Right renal pelvis (tissue), 4 donors: ENCODE measurements around the gene NTRK2. TPM values are rescaled to one million over a fixed set of nuclear protein-coding genes. Genes with fewer than 3 reads are reported as not detected.
A peak's percentile ranks its signal among the peaks of the same experiment; 100 is the strongest.
"Not testable (repeated sequence)": the region's sequence is repeated elsewhere in the genome, so short reads cannot be mapped to it uniquely, and the experiment has no call there.

ENCODE experiments used
- DNase-seq, 4 donors: peaks; one replicate each; pipeline ENCODE4 v3.0.0-alpha.2; 2013; ENCODE audit warnings: low read depth in 4 of 4, low spot score in 3 of 4, missing footprints in 1 of 4
- polyA plus RNA-seq, 4 donors: library from polyadenylated mRNA; unstranded; fragments of 120-200 nt; gene quantifications; one replicate each; pipeline ENCODE4 v1.2.1, GENCODE V29; 2013; ENCODE audit not compliant: insufficient read length in 4 of 4

Gene NTRK2
- polyA plus RNA-seq, 4 donors: 94.3 to 117 (median 109) TPM

- DNase-seq: peak in 1 of 4 donors; percentile 62
Measured at GRCh38 chr9:85040821-85041465, 371.4 kb downstream of the NTRK2 start.

- no peak for DNase-seq
Measured at GRCh38 chr9:85041466-85042137, 372.1 kb downstream of the NTRK2 start.

- no peak for DNase-seq
Measured at GRCh38 chr9:85042981-85043647, 373.6 kb downstream of the NTRK2 start.

DNA sequence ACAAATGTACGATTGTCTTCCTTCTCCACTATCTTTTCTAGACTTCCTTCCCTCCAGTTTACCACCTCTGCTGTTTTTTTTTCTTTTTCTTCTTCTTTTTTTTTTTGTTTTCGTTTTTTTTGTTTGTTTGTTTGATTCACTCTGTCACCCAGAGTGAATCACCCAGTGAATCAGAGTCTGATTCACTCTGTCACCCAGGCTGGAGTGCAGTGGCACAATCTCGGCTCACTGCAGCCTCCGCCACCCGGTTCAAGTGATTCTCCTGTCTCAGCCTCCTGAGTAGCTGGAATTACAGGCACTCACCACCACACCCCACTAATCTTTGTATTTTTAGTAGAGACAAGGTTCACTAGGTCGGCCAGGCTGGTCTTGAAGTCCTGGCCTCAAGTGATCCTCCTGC is 375.7 kb downstream of the NTRK2 start:
- DNase-seq: no peak

GRCh38 chr9:85046475-85046874 is 376.9 kb downstream of the NTRK2 start:
- DNase-seq: no peak

- DNase-seq: no peak
Measured at GRCh38 chr9:85053206-85053786, 383.8 kb downstream of the NTRK2 start.

GRCh38 chr9:85054017-85054416 is 384.5 kb downstream of the NTRK2 start:
- DNase-seq: no peak

GRCh38 chr9:85055506-85056202 is 386.1 kb downstream of the NTRK2 start:
- DNase-seq: no peak

- no peak for DNase-seq
Measured at GRCh38 chr9:85056203-85056572, 386.7 kb downstream of the NTRK2 start.

DNA sequence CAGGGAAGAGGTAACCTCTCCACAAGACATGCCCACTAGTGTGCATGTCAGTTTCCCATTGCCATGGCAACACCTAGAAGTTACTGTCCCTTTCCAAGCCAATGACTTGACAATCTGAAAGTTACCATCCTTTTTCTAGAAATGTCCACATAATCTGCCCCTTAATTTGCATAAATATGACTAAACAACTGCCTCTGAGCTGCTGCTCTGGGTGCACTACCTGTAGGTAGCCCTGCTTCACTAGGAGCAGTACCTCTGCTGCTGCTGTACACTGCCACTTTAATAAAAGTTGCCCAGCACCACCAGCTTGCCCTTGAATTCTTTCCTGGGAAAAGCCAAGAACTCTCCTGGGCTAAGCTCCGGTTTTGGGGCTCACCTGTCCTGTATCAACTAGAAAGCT is 392.4 kb downstream of the NTRK2 start:
- DNase-seq: no peak

DNA sequence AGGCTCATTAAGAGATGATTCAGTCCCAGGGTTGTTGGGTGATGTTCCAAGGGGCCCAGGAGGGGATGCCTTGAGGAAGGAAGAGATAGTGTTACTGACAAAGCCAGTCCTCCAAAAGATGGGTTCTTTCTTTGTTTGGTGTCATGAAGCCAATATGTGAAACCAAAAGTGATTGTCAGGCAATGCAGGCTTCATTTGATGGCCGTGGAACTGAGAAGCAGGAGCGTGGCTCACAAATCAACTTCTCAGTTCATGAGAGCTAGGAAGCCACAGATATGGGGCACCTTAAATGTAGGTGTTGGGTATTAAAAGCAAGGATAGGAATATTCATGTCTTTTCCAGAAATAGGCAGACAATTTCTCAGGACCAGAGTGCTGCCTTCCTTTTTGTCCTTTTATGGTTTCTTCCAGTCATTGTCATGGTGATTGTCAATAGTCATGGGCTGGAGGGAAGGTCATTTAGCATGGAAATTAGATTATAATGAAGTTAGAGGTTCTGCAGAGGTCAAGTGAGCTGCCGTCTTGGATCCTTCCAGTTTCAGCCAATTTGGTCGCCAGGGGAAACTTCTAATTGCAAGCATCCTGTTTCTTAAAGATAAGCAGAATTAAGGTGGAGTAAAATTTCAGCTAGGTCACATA is 393.0 kb downstream of the NTRK2 start:
- DNase-seq: no peak

DNA sequence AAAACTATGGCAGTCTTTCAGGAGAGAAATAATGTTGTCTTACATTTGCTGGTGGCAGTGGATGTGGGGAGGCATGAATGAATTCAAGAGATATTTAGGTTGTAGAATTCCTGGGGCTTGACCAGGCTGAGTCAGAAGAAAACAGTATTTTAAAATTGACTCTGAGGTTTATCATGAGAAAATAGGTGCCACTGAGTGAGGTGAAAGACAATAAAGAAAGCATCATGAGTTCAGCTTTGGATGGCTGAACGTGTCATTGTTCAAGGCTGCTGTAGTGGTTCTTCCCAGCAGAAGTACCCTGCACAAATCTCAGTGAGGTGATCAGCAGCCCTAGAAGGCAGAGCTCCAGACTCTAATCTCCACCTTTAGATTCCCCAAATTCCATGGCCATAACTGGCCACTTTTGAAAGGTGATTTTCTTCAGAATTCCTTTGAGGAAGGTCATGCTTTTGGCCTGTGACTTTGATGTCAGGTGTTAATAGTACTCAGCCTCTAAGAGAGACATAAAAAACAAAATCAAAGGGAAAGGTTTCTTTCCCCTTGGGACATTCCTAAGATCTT is 395.4 kb downstream of the NTRK2 start:
- no peak for DNase-seq

DNA sequence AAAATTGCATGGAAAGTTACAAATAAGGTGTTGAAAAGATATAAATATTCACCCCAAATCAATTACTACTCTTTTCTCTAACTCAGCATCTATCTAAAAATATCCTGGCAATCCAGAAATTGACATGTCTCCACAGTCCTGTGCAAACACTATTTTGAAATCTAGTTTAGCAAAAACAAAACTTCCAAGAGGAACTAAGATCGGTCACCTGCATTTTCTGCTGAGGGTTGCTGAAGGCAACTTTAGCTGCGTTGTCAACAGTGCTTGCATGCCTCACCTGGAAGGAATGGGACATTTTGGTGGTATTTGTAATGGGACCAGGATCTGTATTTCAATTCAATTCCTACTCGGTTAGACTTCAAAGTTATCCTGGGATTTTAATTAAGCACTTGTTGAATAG is 398.3 kb downstream of the NTRK2 start:
- DNase-seq: no peak

- not testable (repeated sequence) for DNase-seq
Measured at GRCh38 chr9:85069421-85069820, 399.9 kb downstream of the NTRK2 start.
